Skeletal muscle cell (primary cell): ENCODE results near the gene AKR1A1.
"Not testable (repeated sequence)": the region's sequence is repeated elsewhere in the genome, so short reads cannot be mapped to it uniquely, and the experiment has no call there.

Source experiments
- DNase-seq: peaks from one replicate; pipeline ENCODE4 v3.0.0-alpha.2; 2010; ENCODE audit warnings: low read depth
- H3K4me3 ChIP-seq: 2 replicates; pipeline ENCODE4 v1.5.1; 2011; ENCODE audit warnings: low read depth, mild to moderate bottlenecking, control low read depth, low read length, moderate library complexity

Gene AKR1A1

DNA sequence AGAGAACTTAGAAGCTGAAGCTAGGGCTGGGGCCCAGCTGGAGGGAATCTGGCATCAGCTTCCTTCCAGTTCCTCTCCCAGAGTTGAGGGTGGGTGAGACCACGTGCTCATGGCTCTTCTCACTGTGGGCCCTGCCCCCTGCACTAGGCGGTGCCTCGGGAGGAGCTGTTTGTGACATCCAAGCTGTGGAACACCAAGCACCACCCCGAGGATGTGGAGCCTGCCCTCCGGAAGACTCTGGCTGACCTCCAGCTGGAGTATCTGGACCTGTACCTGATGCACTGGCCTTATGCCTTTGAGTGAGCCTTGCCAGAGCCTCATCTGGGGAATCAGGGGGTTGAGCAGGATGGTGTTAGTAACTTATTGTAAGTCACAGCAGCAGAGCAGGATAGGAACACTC, 16.1 kb downstream of the AKR1A1 start:
- H3K4me3 ChIP-seq = no peak overlapping the region
- DNase-seq = no peak

DNA sequence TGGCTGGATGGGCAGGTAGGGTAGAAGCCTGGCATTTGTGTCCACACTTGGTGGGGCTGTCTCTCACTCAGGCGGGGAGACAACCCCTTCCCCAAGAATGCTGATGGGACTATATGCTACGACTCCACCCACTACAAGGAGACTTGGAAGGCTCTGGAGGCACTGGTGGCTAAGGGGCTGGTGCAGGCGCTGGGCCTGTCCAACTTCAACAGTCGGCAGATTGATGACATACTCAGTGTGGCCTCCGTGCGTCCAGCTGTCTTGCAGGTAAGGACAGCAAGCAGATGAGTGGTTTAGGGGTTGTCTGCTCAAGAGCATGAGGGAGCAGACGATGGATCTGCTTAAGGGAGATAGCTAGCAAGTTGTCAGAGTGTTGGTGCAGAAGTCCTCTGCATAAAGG, 17.3 kb downstream of the AKR1A1 start:
- no peak for DNase-seq
- no peak overlapping the region for H3K4me3 ChIP-seq

DNA sequence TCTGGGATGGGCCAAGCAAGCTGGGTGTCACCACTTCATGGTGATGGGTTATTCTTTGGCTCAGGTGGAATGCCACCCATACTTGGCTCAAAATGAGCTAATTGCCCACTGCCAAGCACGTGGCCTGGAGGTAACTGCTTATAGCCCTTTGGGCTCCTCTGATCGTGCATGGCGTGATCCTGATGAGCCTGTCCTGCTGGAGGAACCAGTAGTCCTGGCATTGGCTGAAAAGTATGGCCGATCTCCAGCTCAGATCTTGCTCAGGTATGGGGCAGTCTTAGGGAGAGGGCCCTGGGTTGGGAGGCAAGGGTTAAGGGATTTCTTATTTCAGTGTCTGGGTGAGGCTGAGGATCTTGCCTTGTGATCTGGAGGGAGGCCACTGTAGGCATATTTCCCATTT, 17.8 kb downstream of the AKR1A1 start:
- no peak for DNase-seq
- H3K4me3 ChIP-seq = no peak overlapping the region

DNA sequence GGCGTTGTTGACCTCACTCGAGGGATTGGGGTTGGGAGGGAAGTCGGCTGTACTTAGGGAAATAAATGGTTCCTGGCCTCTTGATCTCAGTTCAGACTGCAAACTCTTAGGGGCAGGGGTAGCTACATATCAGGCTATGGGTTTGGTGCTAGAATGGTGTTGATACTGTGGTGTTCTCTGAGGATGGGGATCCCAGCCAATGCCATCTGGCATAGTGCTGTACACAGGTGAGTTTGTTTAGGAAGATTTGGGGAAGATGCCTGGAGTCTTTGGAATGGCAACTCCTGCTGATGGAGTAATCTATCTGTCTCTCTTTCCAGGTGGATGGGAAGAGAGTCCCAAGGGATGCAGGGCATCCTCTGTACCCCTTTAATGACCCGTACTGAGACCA, 18.9 kb downstream of the AKR1A1 start:
- no peak for DNase-seq
- no peak overlapping the region for H3K4me3 ChIP-seq

DNA sequence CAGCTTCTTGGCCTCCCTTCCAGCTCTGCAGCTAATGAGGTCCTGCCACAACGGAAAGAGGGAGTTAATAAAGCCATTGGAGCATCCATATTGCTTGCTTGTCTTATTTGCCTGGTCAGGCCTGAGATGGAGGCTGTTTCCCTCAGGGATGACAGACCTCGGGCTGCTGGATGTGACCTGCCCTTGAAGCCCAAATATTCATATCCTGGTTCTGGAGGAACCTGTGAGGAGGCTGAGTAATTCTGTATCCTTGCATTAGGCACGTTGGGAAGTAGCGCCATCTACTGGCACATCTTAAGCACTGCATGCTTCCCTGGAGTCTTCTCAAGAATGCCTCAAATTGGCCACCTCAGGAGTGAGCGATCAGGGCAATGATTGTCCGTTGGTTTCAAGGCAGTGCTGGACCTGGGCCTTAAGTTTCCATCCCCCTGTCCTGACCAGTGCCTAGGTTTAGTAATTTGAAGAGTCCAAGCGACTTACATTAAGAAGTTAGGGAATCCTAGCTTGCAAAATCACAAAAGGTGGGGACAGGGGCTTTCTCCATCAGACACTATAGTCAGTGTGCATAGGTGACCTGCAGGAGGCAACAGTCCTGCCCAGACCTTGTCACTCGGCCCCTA, 19.4 kb downstream of the AKR1A1 start:
- H3K4me3 ChIP-seq = no peak overlapping the region
- peak; percentile 23 for DNase-seq

DNA sequence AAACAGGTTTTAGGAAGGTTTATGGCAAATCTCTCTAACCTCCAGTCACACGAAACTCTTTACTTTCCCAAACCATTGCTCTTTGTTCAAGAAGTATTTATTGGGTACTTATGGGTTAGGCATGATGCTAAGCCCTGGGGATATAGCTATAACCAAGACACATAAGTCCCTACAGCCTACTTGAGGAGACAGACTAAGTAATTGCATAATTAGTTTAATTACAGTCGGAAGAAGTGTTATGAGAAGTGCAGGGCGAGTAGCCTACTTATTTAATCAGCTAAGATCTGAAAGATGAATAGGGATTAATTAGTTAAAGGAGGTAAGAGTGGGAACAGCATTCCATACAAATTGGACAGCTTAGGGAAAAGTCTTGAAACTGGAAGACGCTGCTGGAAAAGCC, 20.0 kb downstream of the AKR1A1 start:
- DNase-seq = no peak
- H3K4me3 ChIP-seq = no peak overlapping the region

DNA sequence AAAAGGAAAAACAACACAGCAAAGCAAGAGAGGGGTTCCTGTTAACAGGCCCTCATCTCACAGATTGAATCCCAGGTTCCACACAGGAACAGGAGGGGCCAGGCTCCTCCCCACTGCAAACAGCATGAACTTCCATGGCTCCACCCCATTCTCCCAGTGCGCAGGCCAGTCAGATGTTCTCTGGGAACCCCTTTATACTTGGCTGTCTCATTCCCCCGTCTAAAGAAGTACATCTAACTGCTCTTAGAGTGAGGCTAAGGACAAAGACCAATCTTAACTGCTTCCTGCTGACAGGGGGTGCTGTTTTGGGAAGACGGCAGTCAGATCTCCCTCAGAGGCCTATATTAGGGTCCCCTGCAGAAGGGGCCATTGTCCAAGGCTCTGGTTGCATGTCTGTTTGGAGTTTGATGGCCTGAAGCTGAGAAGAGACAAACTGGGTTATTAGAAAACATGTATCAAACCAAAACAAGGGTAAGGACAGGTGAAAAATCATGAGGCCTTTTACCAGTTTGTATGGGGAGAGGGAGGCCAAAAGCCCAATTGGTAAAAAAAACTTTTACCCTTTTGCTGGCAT, 22.7 kb downstream of the AKR1A1 start:
- no peak for DNase-seq
- no peak overlapping the region for H3K4me3 ChIP-seq

DNA sequence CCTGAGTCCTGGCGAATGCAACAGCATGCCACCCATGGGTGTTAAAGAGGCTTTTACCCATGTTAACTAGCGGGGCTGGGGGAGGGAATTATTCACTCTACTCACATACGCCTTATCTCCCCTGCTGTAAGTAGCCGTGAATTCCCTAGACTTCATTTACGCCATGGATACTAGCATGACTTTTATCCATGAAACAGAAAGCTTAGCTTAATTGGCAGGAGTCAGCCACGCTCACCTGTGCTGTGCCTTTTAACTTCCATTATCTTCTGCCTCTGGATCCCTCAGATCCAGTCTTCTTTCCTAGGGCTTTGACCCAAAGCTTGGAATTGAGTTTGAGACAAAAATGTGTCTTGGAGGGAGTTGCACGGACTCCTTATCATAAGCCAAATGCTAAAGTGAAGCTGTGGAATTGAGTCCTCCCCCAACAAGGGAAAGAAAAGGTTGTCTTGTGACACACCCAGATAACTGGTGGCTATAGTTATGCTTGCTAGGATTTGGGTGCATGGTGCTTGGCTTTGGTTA, 23.5 kb downstream of the AKR1A1 start:
- no peak overlapping the region for H3K4me3 ChIP-seq
- DNase-seq = no peak

DNA sequence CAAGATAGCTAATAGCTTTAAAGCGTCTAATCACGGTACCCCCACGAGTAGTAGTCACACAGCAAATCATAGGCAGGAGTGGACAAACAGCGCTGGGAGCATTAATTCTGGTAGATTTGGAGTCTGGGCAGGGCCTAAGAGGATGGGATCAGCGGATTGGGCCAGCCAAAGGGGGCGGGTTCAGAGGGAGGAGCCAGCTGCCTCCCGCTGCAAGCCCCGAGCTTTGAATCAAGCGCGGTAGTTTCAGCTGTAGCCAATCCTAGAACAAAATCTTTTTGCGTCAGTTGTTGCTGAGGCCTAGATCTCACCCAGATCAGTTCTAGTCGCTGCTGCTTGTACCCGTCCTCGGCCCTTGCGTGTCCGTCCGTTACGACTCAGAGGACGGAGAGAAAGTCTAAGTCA, 32.6 kb downstream of the AKR1A1 start:
- peak; percentile 86 for DNase-seq
- H3K4me3 ChIP-seq = peak overlapping the region; percentile 84

DNA sequence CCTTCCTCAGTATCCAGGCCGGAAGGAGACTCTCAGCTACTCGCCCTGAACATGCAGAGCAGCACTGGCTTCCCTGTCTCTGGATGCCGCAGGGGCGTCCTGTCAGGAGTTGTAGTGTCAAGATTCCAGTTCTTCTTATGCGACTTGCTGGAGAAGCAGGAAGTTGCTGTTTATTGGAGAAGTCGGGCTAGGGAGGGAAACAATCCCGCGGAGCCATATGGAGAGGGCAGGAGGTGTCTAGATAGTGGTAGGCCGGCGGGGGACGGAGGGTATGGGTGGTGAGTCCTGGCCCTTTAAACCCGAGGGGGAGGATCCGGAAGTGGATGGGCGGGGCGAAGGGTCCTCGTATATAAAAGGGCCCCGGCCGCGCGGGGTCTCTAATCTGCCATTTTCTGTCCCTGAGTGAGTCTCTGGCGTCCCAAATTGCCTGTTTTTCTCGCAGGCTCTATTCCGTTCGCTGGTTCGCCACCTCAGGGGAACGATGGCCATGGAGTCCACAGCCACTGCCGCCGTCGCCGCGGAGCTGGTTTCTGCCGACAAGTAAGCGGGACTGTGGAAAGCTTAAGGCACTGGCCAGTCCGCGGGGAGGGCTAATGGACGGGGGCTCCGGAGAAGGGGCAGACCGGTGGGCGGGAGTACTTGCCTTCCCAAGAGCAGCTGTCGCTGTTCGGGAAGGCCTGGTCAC, 33.2 kb downstream of the AKR1A1 start, which contains the start of gene NASP:
NASP (plus strand) TSS at position 376 of the 685 bp plus-strand sequence; CDS start at position 482, 106 bp downstream.
- peak within 1 kb of the TSS; percentile 84 for H3K4me3 ChIP-seq

DNA sequence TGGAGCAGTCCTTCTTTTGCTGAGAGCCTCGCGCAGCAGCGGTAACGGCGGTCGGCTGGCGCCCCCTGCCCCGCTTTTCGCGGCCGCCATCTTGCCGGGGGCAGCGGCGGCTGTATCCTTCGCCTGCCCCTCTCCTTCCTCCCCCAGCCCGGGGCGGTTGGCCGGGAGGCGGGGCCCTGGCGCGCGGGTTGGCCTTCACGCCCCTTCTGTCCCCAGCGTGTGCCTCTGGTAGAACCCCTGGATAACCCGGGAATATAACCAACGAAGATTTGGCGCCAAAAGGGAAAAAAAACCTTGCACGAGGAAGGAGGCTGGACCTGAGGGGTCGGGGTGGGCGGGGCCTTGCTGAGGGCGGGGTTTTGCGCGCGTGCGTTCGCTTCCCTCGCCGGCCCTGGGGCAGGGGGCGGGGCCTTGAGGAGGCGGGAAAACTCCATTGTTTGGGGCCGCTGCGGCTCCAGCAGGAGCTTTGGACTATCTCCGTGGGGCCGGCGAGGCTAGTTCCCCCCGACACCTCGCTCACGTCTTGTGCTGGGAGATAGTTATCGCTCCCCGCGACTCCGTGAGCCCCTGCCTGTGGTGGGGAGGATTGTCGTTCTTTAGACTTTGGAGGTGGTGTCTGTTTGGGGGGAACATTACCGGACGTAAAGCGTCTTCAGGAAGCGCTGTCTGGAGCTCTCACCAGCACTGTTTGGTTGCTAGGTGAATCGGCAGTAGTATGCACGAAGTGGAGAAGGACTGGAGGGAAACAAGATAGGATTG, 33.9 kb downstream of the AKR1A1 start:
- H3K4me3 ChIP-seq = peak overlapping the region; percentile 84
- peak; percentile 48 for DNase-seq

More for the DNA sequence above, 33.2 kb downstream of the AKR1A1 start, which contains the start of gene NASP:
- peak; percentile 36 for DNase-seq

DNA sequence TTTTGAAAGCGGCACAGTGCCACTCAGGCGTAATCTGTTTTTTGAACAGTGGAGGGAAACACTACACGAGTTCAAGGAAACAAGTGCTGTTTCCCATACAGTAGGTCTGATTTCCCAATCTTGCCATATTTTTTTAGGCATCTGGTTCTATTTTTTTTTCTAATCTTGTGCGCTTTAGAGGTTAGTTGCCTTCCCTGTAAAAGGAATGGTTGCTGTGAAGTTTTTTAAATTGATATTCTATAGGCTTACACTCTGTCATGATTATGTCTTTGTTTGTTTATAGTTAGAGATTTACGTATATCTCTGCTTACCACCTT, 34.4 kb downstream of the AKR1A1 start:
- H3K4me3 ChIP-seq = peak overlapping the region; percentile 84
- no peak for DNase-seq

DNA sequence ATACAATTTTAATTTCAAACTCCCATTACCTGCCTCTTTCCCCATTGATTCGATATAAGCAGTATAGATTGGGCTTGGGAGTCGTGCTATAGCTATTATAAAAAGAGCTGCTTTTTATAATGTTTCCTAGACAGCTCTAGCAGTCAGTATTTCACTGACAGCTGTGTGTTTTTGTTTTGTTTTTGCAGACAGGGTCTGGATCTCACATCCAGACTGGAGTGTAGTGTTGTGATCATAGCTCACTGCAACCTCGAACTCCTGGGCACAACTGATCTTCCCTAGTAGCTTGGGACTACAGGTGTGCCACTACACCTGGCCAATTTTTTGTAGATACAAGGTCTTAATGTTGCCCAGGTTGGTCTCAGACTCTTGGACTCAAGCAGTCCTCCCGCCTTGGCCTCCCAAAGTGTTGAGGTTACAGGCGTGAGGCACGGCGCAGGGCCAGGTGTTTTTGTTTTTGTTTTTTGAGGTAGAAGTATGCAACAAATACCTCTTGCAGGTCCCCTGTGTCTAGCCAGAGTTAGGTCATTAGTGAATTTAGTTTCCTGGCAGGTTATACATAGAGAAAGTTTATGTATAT, 35.0 kb downstream of the AKR1A1 start:
- DNase-seq = no peak
- peak overlapping the region; percentile 84 for H3K4me3 ChIP-seq

DNA sequence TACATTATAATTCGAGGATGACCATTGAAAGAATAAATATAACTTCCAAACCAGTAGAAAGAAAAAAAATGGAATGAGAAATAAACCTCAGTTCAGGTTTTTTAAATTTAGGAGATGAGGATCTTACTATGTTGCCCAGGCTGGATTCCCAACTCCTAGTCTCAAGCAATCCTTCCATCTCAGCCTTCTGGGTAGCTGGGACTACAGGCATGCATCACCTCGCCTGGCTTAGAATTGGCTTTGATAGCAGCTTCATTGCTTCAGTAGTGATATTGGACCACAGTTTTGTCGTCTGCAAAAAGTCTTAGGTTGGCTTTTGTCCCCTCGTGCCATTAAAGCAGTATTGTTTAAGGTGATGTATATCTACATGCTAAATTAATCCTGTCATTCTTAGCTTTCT, 36.1 kb downstream of the AKR1A1 start:
- no peak overlapping the region for H3K4me3 ChIP-seq

DNA sequence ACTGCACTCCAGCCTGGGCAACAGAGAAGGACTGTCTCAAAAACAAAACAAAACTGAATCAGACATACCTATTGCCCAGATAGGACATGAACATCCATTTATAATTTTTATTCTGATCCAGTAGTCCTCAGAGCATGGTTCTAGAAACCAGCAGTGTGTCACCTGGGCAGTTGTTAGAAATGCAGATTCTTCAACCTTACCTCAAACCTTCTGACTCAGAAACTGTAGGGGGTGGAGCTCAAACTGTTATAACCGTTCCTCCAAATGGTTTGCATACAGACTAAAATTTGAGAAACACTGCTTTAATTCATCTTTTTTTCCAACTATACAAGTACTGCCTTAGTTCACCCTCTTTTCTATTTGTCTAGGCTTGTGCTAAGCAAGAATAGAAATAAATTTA, 39.2 kb downstream of the AKR1A1 start:
- H3K4me3 ChIP-seq = no peak overlapping the region
- no peak for DNase-seq

More for the DNA sequence above, 36.1 kb downstream of the AKR1A1 start:
- no peak for DNase-seq

DNA sequence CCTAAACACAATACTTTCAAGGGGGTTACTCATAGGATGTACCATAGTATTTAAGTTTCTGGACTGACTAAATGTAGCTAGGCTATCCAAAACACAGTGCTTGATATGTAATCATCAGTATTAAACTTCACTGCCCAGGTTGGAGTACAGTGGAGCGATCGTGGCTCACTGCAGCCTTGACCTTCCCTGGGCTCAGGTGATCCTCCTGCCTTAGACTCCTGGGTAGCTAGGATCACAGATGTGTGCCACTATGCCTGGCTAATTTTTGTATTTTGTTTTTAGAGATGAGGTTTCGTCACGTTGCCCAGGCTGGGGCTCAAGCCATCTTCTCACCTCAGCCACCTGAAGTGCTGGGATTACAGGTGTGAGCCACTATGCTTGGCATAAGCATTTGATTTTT, 43.8 kb downstream of the AKR1A1 start:
- no peak for DNase-seq
- no peak overlapping the region for H3K4me3 ChIP-seq

DNA sequence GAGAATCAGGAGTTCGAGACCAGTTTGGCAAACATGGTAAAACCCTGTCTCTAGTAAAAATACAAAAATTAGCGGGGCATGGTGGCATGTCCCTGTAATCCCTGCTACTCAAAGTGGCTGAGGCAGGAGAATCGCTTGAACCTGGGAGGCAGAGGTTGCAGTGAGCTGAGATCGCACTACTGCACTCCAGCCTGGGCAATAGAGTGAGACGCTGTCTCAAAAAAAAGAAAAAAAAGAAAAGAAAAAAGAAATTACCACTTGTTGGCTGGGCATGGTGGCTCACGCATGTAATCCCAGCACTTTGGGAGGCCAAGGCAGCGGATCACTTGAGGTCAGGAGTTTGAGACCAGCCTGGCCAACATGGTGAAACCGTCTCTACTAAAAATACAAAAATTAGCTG, 46.1 kb downstream of the AKR1A1 start:
- H3K4me3 ChIP-seq, DNase-seq: not testable (repeated sequence)

DNA sequence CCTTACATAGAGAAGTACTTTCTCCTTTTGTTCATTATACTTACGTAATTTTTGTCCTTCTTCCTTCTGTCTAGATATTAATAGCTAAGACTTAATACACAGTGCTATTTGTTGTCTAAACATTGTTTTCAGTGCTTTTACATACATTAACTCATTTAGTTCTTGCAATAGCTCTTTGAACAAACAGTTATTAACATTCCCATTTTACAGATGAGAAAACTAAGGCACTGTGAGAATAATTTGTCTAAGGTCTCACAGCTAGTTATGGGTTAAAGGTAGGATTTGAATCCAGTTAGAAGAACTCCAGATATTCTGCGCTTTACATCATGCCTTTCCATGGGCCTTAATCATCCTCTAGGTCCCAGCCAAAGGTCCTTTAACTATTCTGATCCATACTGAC, 53.6 kb downstream of the AKR1A1 start:
- H3K4me3 ChIP-seq = no peak overlapping the region
- DNase-seq = no peak

DNA sequence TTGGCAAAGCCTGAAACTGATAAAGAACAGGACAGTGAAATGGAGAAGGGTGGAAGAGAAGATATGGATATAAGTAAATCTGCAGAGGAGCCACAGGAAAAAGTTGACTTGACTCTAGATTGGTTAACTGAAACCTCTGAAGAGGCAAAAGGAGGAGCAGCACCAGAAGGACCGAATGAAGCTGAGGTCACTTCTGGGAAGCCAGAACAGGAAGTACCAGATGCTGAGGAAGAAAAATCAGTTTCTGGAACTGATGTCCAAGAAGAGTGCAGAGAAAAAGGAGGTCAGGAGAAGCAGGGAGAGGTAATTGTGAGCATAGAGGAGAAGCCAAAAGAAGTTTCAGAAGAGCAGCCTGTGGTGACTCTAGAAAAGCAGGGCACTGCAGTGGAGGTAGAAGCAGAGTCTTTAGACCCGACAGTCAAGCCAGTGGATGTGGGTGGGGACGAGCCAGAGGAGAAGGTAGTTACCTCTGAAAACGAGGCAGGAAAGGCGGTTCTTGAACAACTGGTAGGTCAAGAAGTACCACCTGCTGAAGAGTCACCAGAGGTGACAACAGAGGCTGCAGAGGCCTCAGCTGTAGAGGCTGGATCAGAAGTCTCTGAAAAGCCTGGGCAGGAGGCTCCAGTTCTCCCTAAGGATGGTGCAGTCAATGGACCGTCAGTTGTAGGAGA, 56.9 kb downstream of the AKR1A1 start:
- no peak for DNase-seq
- no peak overlapping the region for H3K4me3 ChIP-seq
